ENCODE results near the gene SNUPN.
"Not testable (repeated sequence)": the region's sequence is repeated elsewhere in the genome, so short reads cannot be mapped to it uniquely, and the experiment has no call there.

Gene SNUPN

GRCh38 chr15:75594276-75594675, 31.2 kb downstream of the SNUPN start:
- ChIA-PET POLR2A (interaction anchor here (0.6 kb wide), 1 partner anchor 108 kb away, joined by 4 read pairs; no protein-coding TSS in a partner anchor), CTCF (interaction anchor here (1.5 to 3.0 kb wide), 2 partner anchors 8 to 14 kb away, joined by 3 to 11 read pairs; no protein-coding TSS in a partner anchor)
- WGBS (ENCODE audit: insufficient coverage): 96% methylated on average over 7 of the region's 9 CpGs
- peaks cover 0 to 15% (median 0%) of the 10 kb centered on the region in 4 experiments for H3K4me1 ChIP-seq (ENCODE audit: control extremely low read depth in 1 of 4, control insufficient read depth in 4 of 4, insufficient read depth in 4 of 4, low read length in 3 of 4)
- no peak overlapping the region for H3K4me3 ChIP-seq (ENCODE audit: control insufficient read depth in 1 of 7, extremely low read depth in 1 of 7, insufficient read depth in 4 of 7, low read depth in 2 of 7, low read length in 6 of 7)
- H3K36me3 ChIP-seq (ENCODE audit: control insufficient read depth in 4 of 4, insufficient read depth in 4 of 4, low read length in 3 of 4): peaks cover 14 to 48% (median 36%) of the 10 kb centered on the region in 4 experiments
- DNase-seq: no peak
- no peak overlapping the region for H3K27ac ChIP-seq (ENCODE audit: insufficient read depth in 1 of 2, low read depth in 1 of 2, low read length in 2 of 2, poor library complexity in 1 of 2, severe bottlenecking in 2 of 2)
- H3K9me3 ChIP-seq (ENCODE audit: control extremely low read depth in 1 of 5, control insufficient read depth in 4 of 5, insufficient read depth in 2 of 5, low read depth in 1 of 5, low read length in 4 of 5): no peaks in the 10 kb centered on the region
- no peaks in the 10 kb centered on the region for H3K27me3 ChIP-seq (replicated peaks in 2 of 5; ENCODE audit: control insufficient read depth in 4 of 5, insufficient read depth in 5 of 5, low read length in 4 of 5)

- Histone ChIP-seq H3K36me3 (ENCODE audit: control insufficient read depth in 4 of 4, insufficient read depth in 4 of 4, low read length in 3 of 4) (peaks cover 10 to 29% (median 17%) of the 10 kb centered on the region in 4 experiments), H3K27ac (ENCODE audit: insufficient read depth in 1 of 2, low read depth in 1 of 2, low read length in 2 of 2, poor library complexity in 1 of 2, severe bottlenecking in 2 of 2) (no peak overlapping the region), H3K27me3 (replicated peaks in 2 of 5; ENCODE audit: control insufficient read depth in 4 of 5, insufficient read depth in 5 of 5, low read length in 4 of 5) (no peaks in the 10 kb centered on the region), H3K4me1 (ENCODE audit: control extremely low read depth in 1 of 4, control insufficient read depth in 4 of 4, insufficient read depth in 4 of 4, low read length in 3 of 4) (no peaks in the 10 kb centered on the region), H3K4me3 (ENCODE audit: control insufficient read depth in 1 of 7, extremely low read depth in 1 of 7, insufficient read depth in 4 of 7, low read depth in 2 of 7, low read length in 6 of 7) (no peak overlapping the region), H3K9me3 (ENCODE audit: control extremely low read depth in 1 of 5, control insufficient read depth in 4 of 5, insufficient read depth in 2 of 5, low read depth in 1 of 5, low read length in 4 of 5) (no peaks in the 10 kb centered on the region)
- 100% methylated on average over 3 of the region's 4 CpGs for WGBS (ENCODE audit: insufficient coverage)
- CTCF ChIA-PET: interaction anchor here (0.6 to 0.8 kb wide), 2 partner anchors 59 to 241 kb away, joined by 3 to 4 read pairs; no protein-coding TSS in a partner anchor
- no peak for DNase-seq
- POLR2A ChIA-PET: no interaction called here
These were observed 33.7 kb downstream of the SNUPN start for GRCh38 chr15:75591655-75592364.

GRCh38 chr15:75590239-75590638, 35.3 kb downstream of the SNUPN start:
- Histone ChIP-seq H3K36me3 (ENCODE audit: control insufficient read depth in 4 of 4, insufficient read depth in 4 of 4, low read length in 3 of 4) (peaks cover 6 to 13% (median 10%) of the 10 kb centered on the region in 4 experiments), H3K27me3 (replicated peaks in 2 of 5; ENCODE audit: control insufficient read depth in 4 of 5, insufficient read depth in 5 of 5, low read length in 4 of 5) (no peaks in the 10 kb centered on the region), H3K4me3 (ENCODE audit: control insufficient read depth in 1 of 7, extremely low read depth in 1 of 7, insufficient read depth in 4 of 7, low read depth in 2 of 7, low read length in 6 of 7) (no peak overlapping the region), H3K4me1 (ENCODE audit: control extremely low read depth in 1 of 4, control insufficient read depth in 4 of 4, insufficient read depth in 4 of 4, low read length in 3 of 4) (no peaks in the 10 kb centered on the region), H3K9me3 (ENCODE audit: control extremely low read depth in 1 of 5, control insufficient read depth in 4 of 5, insufficient read depth in 2 of 5, low read depth in 1 of 5, low read length in 4 of 5) (no peaks in the 10 kb centered on the region), H3K27ac (ENCODE audit: insufficient read depth in 1 of 2, low read depth in 1 of 2, low read length in 2 of 2, poor library complexity in 1 of 2, severe bottlenecking in 2 of 2) (no peak overlapping the region)
- peak in 1 of 3 donors; percentile 33 for DNase-seq
- ChIA-PET POLR2A (no interaction called here), CTCF (interaction anchor here (0.9 to 1.5 kb wide), 4 partner anchors 9 to 48 kb away, joined by 3 to 5 read pairs (median 4); no protein-coding TSS in a partner anchor)
- WGBS (ENCODE audit: insufficient coverage): 100% methylated on average over 1 of the region's 2 CpGs

- DNase-seq: no peak
- 89% methylated on average over 4 of the region's 5 CpGs for WGBS (ENCODE audit: insufficient coverage)
- Histone ChIP-seq H3K27me3 (replicated peaks in 2 of 5; ENCODE audit: control insufficient read depth in 4 of 5, insufficient read depth in 5 of 5, low read length in 4 of 5) (no peaks in the 10 kb centered on the region), H3K36me3 (ENCODE audit: control insufficient read depth in 4 of 4, insufficient read depth in 4 of 4, low read length in 3 of 4) (peaks cover 3 to 7% (median 5%) of the 10 kb centered on the region in 4 experiments), H3K4me1 (ENCODE audit: control extremely low read depth in 1 of 4, control insufficient read depth in 4 of 4, insufficient read depth in 4 of 4, low read length in 3 of 4) (no peaks in the 10 kb centered on the region), H3K27ac (ENCODE audit: insufficient read depth in 1 of 2, low read depth in 1 of 2, low read length in 2 of 2, poor library complexity in 1 of 2, severe bottlenecking in 2 of 2) (no peak overlapping the region), H3K9me3 (ENCODE audit: control extremely low read depth in 1 of 5, control insufficient read depth in 4 of 5, insufficient read depth in 2 of 5, low read depth in 1 of 5, low read length in 4 of 5) (no peaks in the 10 kb centered on the region), H3K4me3 (ENCODE audit: control insufficient read depth in 1 of 7, extremely low read depth in 1 of 7, insufficient read depth in 4 of 7, low read depth in 2 of 7, low read length in 6 of 7) (no peak overlapping the region)
- CTCF ChIA-PET: interaction anchor here (1.0 kb wide), 2 partner anchors 23 to 30 kb away, joined by 3 to 4 read pairs; no protein-coding TSS in a partner anchor
- POLR2A ChIA-PET: interaction anchor here (0.7 kb wide), 1 partner anchor 101 kb away, joined by 8 read pairs; no protein-coding TSS in a partner anchor
These were observed 36.5 kb downstream of the SNUPN start for GRCh38 chr15:75589071-75589470.

- DNase-seq; POLR2A ChIA-PET; H3K4me3 ChIP-seq (ENCODE audit: control insufficient read depth in 1 of 7, extremely low read depth in 1 of 7, insufficient read depth in 4 of 7, low read depth in 2 of 7, low read length in 6 of 7); H3K9me3 ChIP-seq (ENCODE audit: control extremely low read depth in 1 of 5, control insufficient read depth in 4 of 5, insufficient read depth in 2 of 5, low read depth in 1 of 5, low read length in 4 of 5); H3K4me1 ChIP-seq (ENCODE audit: control extremely low read depth in 1 of 4, control insufficient read depth in 4 of 4, insufficient read depth in 4 of 4, low read length in 3 of 4); CTCF ChIA-PET; H3K27ac ChIP-seq (ENCODE audit: insufficient read depth in 1 of 2, low read depth in 1 of 2, low read length in 2 of 2, poor library complexity in 1 of 2, severe bottlenecking in 2 of 2); H3K27me3 ChIP-seq (replicated peaks in 2 of 5; ENCODE audit: control insufficient read depth in 4 of 5, insufficient read depth in 5 of 5, low read length in 4 of 5); H3K36me3 ChIP-seq (ENCODE audit: control insufficient read depth in 4 of 4, insufficient read depth in 4 of 4, low read length in 3 of 4): not testable (repeated sequence)
- WGBS (ENCODE audit: insufficient coverage): 100% methylated on average over 2 of the region's 5 CpGs
These were observed 39.1 kb downstream of the SNUPN start for GRCh38 chr15:75586422-75586821.

- Histone ChIP-seq H3K27ac (ENCODE audit: insufficient read depth in 1 of 2, low read depth in 1 of 2, low read length in 2 of 2, poor library complexity in 1 of 2, severe bottlenecking in 2 of 2) (no peak overlapping the region), H3K4me3 (ENCODE audit: control insufficient read depth in 1 of 7, extremely low read depth in 1 of 7, insufficient read depth in 4 of 7, low read depth in 2 of 7, low read length in 6 of 7) (no peak overlapping the region), H3K36me3 (ENCODE audit: control insufficient read depth in 4 of 4, insufficient read depth in 4 of 4, low read length in 3 of 4) (no peaks in the 10 kb centered on the region), H3K9me3 (ENCODE audit: control extremely low read depth in 1 of 5, control insufficient read depth in 4 of 5, insufficient read depth in 2 of 5, low read depth in 1 of 5, low read length in 4 of 5) (no peaks in the 10 kb centered on the region), H3K4me1 (ENCODE audit: control extremely low read depth in 1 of 4, control insufficient read depth in 4 of 4, insufficient read depth in 4 of 4, low read length in 3 of 4) (peaks cover 0 to 7% (median 6%) of the 10 kb centered on the region in 4 experiments), H3K27me3 (replicated peaks in 2 of 5; ENCODE audit: control insufficient read depth in 4 of 5, insufficient read depth in 5 of 5, low read length in 4 of 5) (no peaks in the 10 kb centered on the region)
- 89% methylated on average over 4 of the region's 4 CpGs for WGBS (ENCODE audit: insufficient coverage)
- ChIA-PET CTCF (interaction anchor here (1.5 kb wide), 1 partner anchor 13 kb away, joined by 3 read pairs; no protein-coding TSS in a partner anchor), POLR2A (no interaction called here)
- no peak for DNase-seq
These were observed 41.4 kb downstream of the SNUPN start for GRCh38 chr15:75584121-75584520.

GRCh38 chr15:75583701-75584100, 41.8 kb downstream of the SNUPN start:
- ChIA-PET POLR2A (no interaction called here), CTCF (interaction anchor here (1.5 kb wide), 1 partner anchor 14 kb away, joined by 3 read pairs; no protein-coding TSS in a partner anchor)
- Histone ChIP-seq H3K36me3 (ENCODE audit: control insufficient read depth in 4 of 4, insufficient read depth in 4 of 4, low read length in 3 of 4) (no peaks in the 10 kb centered on the region), H3K9me3 (ENCODE audit: control extremely low read depth in 1 of 5, control insufficient read depth in 4 of 5, insufficient read depth in 2 of 5, low read depth in 1 of 5, low read length in 4 of 5) (no peaks in the 10 kb centered on the region), H3K27ac (ENCODE audit: insufficient read depth in 1 of 2, low read depth in 1 of 2, low read length in 2 of 2, poor library complexity in 1 of 2, severe bottlenecking in 2 of 2) (no peak overlapping the region), H3K4me1 (ENCODE audit: control extremely low read depth in 1 of 4, control insufficient read depth in 4 of 4, insufficient read depth in 4 of 4, low read length in 3 of 4) (peaks cover 0 to 7% (median 6%) of the 10 kb centered on the region in 4 experiments), H3K27me3 (replicated peaks in 2 of 5; ENCODE audit: control insufficient read depth in 4 of 5, insufficient read depth in 5 of 5, low read length in 4 of 5) (no peaks in the 10 kb centered on the region), H3K4me3 (ENCODE audit: control insufficient read depth in 1 of 7, extremely low read depth in 1 of 7, insufficient read depth in 4 of 7, low read depth in 2 of 7, low read length in 6 of 7) (no peak overlapping the region)
- no peak for DNase-seq
- WGBS (ENCODE audit: insufficient coverage): 100% methylated on average over 2 of the region's 5 CpGs

All from common myeloid progenitor, CD34-positive (primary cell).